Neural cell (in vitro differentiated cells): Measurements from ENCODE around the gene CRIM1.

Experiments
- EP300 ChIP-seq: fragments of 450-650 bp; conservative IDR thresholded peaks from 2 replicates; pipeline ENCODE4 v1.6.1; 2014; ENCODE audit warnings: antibody characterized with exemption, mild to moderate bottlenecking, moderate library complexity; ENCODE audit not compliant: poor library complexity, severe bottlenecking
- EZH2 ChIP-seq: fragments of 200-600, 300-800 bp; shearing (Covaris generic), sonication (generic); IDR thresholded peaks from 2 replicates; pipeline ENCODE4 v1.6.1; 2014; ENCODE audit warnings: antibody characterized with exemption, low read length, borderline replicate concordance, mild to moderate bottlenecking; ENCODE audit not compliant: insufficient read depth, poor library complexity, severe bottlenecking
- RAD21 ChIP-seq: fragments of 450-650 bp; conservative IDR thresholded peaks from 2 replicates; pipeline ENCODE4 v1.6.1; 2014; ENCODE audit warnings: antibody characterized with exemption, mild to moderate bottlenecking, moderate library complexity
- TF ChIP-seq, protein P1 (sequence below): fragments of 450-650 bp; IDR thresholded peaks from 2 replicates; pipeline ENCODE4 v1.5.1; 2014; ENCODE audit warnings: antibody characterized with exemption, mild to moderate bottlenecking, moderate library complexity; ENCODE audit not compliant: poor library complexity, severe bottlenecking

DNA sequence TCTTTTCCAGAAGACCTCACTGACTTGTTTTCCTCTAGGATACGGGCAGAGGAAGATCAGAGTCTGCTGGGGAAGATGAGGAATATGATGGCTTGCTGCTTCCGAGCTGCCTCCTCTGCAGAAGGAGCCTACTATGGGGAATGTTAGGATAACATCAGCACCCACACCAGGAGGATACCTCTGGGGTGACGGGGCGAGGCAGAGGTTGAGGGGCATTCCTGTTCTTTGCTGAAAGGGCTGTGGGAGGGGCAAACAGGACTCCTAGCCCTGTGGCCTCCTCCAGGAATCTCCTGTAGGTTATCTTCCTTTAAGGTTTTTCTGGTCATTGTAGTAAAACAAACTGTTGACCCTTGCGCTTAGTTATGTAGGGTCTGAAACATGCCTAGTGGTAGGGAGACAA is 102.5 kb downstream of the CRIM1 start:
- TF ChIP-seq EZH2 = no peak
- TF ChIP-seq, protein P1, sequence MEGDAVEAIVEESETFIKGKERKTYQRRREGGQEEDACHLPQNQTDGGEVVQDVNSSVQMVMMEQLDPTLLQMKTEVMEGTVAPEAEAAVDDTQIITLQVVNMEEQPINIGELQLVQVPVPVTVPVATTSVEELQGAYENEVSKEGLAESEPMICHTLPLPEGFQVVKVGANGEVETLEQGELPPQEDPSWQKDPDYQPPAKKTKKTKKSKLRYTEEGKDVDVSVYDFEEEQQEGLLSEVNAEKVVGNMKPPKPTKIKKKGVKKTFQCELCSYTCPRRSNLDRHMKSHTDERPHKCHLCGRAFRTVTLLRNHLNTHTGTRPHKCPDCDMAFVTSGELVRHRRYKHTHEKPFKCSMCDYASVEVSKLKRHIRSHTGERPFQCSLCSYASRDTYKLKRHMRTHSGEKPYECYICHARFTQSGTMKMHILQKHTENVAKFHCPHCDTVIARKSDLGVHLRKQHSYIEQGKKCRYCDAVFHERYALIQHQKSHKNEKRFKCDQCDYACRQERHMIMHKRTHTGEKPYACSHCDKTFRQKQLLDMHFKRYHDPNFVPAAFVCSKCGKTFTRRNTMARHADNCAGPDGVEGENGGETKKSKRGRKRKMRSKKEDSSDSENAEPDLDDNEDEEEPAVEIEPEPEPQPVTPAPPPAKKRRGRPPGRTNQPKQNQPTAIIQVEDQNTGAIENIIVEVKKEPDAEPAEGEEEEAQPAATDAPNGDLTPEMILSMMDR = no peak
- TF ChIP-seq RAD21 = no peak
- TF ChIP-seq EP300 = no peak
